ENCODE results near the gene MRPL53.

The MRPL53 gene

GRCh38 chr2:74429487-74430451 lies 42.7 kb downstream of the MRPL53 start:
- DNase-seq (ENCODE audit: low read depth in 3 of 3), result no peak

- DNase-seq (ENCODE audit: low read depth in 3 of 3), result no peak
These were observed 43.8 kb downstream of the MRPL53 start for GRCh38 chr2:74428675-74429074.

- DNase-seq (ENCODE audit: low read depth in 3 of 3), result no peak
These were observed 44.9 kb downstream of the MRPL53 start for GRCh38 chr2:74427551-74427950.

- no peak for DNase-seq (ENCODE audit: low read depth in 3 of 3)
These were observed 46.2 kb downstream of the MRPL53 start for GRCh38 chr2:74426181-74426758.

GRCh38 chr2:74425523-74425922 lies 47.0 kb downstream of the MRPL53 start:
- DNase-seq (ENCODE audit: low read depth in 3 of 3), result no peak

GRCh38 chr2:74424995-74425406 lies 47.5 kb downstream of the MRPL53 start:
- DNase-seq (ENCODE audit: low read depth in 3 of 3), result no peak

GRCh38 chr2:74424139-74424992 lies 48.1 kb downstream of the MRPL53 start:
- no peak for DNase-seq (ENCODE audit: low read depth in 3 of 3)

- no peak for DNase-seq (ENCODE audit: low read depth in 3 of 3)
These were observed 49.0 kb downstream of the MRPL53 start for GRCh38 chr2:74423231-74424095.
